GM12891 (cell line): ENCODE measurements around the gene MGMT.

Experiments used
- PAX5 ChIP-seq: IDR thresholded peaks from 2 replicates; pipeline ENCODE4 v1.6.1; 2011; ENCODE audit warnings: low read length, moderate library complexity, mild to moderate bottlenecking; ENCODE audit not compliant: insufficient read depth, severe bottlenecking
- POLR2A ChIP-seq: IDR thresholded peaks from 2 replicates; pipeline ENCODE4 v1.6.1; 2011; ENCODE audit warnings: low read depth, low read length, control low read depth
- POLR2AphosphoS5 ChIP-seq: IDR thresholded peaks from 2 replicates; pipeline ENCODE4 v1.6.1; 2011; ENCODE audit warnings: low read depth, low read length, control low read depth
- POU2F2 ChIP-seq: IDR thresholded peaks from 2 replicates; pipeline ENCODE4 v1.6.1; 2011; ENCODE audit warnings: low read depth, mild to moderate bottlenecking, control low read depth, low read length, moderate library complexity
- SPI1 ChIP-seq: IDR thresholded peaks from 2 replicates; pipeline ENCODE4 v1.6.1; 2011; ENCODE audit warnings: low read depth, low read length, control low read depth
- TAF1 ChIP-seq: IDR thresholded peaks from 2 replicates; pipeline ENCODE4 v1.6.1; 2011; ENCODE audit warnings: low read depth, low read length, control low read depth

DNA sequence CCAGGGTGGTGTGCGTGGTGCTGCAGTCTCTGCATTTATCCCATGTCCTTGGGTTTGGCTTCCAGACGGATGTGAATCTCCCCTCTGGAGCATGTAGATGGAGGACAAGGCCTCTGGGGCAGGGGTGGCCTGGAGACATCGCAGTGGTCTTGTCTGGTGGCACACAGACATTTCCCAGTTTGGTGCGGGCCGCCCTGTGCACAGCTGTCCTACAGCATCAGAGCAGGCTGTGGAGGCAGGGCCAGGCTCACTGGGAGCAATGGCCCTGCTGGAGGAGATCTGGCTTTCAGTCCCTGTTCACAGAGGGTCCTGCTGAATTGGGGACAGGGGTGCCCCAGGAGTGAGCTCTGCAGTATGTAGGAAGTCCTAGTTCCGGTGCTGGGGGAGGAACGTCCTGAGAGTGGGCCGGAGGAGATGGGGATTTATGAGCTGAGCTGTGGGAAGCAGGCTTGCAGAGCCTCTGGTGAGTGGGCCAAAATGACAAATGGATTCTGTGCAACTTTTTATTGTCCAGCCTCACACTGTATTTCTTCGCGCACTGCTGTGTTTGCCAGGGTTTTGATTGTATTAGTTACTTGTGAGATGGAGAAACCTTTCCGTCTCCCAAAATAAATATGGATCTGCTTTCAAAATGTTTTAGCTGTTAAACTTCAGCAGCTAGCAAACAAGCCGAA is 40.3 kb downstream of the MGMT start:
- no peak for TF ChIP-seq POLR2A
- TF ChIP-seq POLR2AphosphoS5, result no peak
- no peak for TF ChIP-seq TAF1
- no peak for TF ChIP-seq PAX5
- no peak for TF ChIP-seq POU2F2
- no peak for TF ChIP-seq SPI1
